Skin of body (tissue), 2 donors: ENCODE measurements around the gene PCCA. TPM values are rescaled to one million over a fixed set of nuclear protein-coding genes. Genes with fewer than 3 reads are reported as not detected.
"Not testable (repeated sequence)": the region's sequence is repeated elsewhere in the genome, so short reads cannot be mapped to it uniquely, and the experiment has no call there.

ENCODE experiments used
- DNase-seq: peaks from one replicate; lab custom pipeline; 2025; lab: John Stamatoyannopoulos, UW
- total RNA-seq: library from RNA; depleted of rRNA; stranded (reverse); fragments of >200 nt; gene quantifications from one replicate; pipeline ENCODE4 v1.2.3, GENCODE V29; 2014

Gene PCCA
- total RNA-seq, 1 donor from 2014 or later = 124 TPM

DNA sequence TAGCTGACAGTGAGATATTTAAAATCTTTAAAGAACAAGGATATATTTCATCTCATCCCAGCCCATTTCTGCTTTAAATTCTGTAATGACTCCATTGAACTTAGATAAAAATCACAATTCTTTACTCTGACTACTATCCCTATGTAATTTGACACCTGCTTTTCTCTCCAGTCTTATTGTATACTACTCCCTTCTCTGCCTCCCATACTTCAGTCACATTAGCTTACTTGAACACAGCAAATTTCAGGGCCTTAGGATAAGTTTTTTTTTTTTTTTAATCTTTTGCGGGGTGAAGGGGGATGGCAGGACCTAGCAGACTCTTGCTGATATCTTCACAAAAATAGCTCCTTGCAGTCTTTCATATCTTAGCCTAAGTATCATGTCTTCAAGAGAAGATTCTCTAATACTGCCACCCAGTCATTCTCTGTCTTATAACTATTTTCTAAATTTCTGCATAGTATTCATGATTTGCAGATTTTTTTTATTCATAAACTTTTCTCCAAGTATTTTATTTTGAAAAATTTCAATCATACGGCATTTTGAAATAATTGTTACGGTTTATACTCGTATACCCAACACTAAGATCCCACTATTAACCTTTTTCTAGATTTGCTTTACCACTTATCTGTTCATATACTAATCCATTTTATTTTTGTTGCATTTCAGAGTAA, 151.4 kb downstream of the PCCA start:
- DNase-seq = no peak

DNA sequence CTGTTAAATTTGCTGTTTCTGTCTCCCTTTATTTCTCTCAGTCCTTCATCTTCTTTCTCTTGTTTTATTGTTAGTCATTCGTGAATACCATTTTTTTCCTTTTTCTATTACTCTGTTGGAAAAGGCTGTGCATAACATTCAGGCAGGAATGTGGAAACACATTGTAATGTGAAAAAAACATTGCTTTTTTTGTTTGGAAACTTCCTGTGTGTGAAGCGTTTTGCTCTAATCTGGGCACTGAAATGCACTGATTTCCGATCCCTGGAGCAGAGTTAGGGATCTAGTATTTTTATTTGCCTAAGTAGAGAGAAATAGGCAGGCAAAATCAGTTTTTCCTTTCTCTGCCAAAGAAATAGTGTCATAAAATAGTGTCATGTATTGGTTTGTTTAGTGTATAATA, 155.5 kb downstream of the PCCA start:
- no peak for DNase-seq

DNA sequence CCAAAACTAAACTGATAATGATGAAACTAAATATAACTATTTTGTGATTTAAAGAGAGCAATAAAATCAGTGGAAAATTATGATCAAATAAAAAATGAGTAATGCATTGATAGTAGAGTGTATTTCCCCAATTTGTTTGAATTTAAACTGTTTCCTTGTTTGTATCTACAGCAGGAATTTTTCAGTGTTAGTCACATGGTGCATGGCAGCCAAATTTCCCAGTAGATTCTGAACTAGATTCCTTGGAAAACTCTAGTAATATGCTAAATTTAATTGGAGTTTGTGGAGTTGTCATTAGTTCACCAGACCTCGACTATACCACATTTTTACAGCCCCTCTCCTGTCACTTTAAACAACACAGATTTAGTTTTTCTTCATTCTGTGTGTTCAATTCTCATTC, 156.2 kb downstream of the PCCA start:
- no peak for DNase-seq

DNA sequence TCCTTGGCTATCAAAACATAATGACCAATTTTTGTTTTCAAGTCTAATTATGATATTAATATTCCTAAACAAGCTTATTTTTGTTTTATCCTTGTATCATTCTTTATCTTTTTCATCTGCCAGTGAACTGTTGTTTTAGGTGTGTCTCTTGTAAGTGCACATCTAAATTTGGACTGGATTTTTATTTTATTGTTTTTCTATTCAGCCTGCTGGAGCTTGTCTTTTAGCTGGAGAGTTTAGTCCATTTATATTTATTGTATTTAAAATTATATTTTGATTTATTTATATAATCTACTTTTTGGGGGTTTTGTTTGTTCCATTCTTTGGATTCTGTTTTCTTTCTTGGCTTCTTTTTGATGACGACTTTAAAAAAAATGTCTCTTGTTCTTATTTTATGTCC, 159.0 kb downstream of the PCCA start:
- no peak for DNase-seq

DNA sequence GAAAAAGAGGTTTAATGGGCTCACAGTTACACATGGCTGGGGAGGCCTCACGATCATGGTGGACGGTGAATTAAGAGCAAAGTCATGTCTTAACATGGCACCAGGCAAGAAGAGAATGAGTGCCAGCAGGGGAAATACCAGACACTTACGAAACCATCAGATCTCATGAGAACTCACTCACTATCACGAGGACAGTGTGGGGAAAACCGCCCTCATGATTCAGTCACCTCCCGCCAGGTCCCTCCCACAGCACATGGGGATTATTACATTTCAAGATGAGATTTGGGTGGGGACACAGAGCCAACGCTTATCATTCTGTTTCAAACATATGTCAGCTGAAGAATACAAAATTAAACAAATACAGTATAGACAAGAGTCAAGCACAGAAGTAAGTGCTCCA, 165.1 kb downstream of the PCCA start:
- DNase-seq = no peak

DNA sequence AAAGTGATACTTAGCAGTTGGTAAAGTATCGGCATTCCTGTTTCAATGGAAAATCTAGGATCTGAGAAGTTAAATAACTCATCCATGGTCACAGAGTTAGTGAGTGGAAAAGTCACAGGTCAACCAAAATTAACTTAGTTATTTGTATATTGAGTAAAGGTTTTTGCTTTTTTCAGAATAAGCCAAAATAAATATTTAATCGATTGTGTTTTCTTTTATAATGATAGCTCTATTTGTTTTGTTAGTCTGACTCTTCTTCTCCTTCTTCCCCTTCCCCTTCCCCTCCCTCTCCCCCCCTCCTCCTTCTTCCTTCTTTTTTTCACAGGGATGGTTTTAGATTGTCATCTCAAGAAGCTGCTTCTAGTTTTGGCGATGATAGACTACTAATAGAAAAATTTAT, 173.5 kb downstream of the PCCA start:
- no peak for DNase-seq

DNA sequence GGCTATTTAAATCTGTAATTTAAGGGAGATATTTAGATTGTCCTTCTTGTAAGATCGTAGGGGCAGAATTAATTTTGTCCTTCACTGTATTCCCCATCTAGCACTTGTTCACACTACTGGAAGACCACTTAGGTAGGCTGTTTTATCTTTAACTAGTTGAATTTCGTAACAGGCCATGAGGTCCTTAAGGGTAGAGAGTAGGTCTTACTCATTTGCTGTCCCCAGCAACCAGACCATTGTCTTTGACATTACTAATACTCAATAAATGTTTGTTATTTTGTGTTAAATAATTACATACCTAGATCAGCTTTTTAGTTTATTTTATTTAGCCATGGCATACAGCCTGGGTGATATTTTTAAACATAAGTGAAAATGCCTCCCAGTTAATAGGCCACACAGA, 177.1 kb downstream of the PCCA start:
- no peak for DNase-seq

DNA sequence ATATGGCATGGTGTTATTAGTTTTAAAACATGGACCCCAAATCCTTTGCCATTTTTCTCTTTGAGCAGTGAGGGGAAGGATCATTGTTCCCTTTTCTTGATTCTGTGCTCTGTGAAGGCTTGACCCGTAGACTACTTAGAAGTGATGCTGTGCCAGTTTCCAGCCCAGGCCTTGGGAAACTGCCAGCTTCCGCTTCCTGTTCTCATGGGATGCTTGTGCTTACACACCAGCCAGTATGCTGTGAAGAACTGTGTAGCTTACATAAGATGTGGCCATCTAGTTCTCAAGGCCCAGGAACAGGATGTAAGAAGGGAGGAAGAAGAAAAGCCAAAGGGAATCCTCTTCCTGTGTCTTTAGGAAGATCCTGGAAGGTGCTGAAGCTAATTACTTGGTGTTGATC, 180.9 kb downstream of the PCCA start:
- DNase-seq = peak; percentile 38

DNA sequence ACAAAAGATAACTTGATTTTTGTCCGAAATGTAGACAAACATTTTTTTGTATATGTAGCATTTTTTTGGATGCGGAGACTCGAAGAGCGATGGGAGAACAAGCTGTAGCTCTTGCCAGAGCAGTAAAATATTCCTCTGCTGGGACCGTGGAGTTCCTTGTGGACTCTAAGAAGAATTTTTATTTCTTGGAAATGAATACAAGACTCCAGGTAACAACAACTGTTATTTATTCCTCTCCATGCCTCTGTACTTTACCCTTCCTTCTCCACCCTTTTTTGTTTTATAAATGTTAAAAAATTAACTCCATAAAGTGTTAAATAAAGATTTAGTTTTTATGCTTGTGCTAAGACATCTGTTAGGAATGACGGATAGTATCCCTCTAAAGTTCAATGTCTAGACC, 184.2 kb downstream of the PCCA start:
- no peak for DNase-seq

DNA sequence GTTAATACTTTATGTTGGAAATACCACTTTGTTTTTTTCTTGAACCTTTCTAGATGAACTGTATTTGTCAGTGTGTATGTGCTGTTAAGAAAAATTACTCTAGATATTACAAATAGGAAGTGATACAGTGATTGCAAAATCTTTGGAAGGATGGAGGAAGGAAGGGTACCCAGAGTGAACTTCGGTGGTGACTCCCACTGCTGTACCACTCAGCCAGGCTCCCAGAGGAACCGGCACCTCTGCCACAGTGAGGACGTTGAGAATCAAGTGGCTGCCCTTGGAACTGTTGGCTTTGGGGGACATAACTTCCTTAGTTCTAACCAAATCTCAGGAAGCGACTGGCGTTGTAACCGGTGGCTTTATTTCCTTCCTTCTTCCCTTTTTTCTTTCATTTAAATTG, 184.7 kb downstream of the PCCA start:
- no peak for DNase-seq

DNA sequence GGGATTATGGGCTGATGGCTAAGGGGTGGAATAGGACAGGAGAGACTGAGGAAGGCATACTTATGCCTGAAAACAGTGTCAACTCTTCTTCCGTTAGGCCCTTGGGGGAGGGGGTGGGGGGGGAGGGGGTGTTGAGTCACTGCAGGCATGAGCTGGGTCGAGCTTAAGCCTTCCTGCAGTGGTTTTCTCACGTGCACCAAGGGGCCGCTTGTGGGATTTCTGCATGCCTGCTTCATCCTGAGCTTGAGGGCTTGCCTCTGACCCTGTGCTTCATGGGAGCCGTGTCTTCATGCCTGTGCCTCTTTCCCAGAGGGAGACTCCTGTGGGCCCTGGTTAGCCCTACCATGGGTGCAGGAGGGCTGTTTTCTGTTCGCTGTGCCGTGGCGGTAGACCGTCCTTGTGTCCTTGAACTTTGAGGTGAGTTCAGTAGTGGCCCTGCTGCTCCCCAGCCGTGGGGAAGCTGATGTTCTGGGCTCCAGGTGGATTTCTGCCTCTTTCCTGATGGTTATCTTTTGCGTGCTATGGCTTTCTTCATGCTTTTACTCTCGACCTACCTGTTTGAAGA, 186.1 kb downstream of the PCCA start:
- DNase-seq = no peak

DNA sequence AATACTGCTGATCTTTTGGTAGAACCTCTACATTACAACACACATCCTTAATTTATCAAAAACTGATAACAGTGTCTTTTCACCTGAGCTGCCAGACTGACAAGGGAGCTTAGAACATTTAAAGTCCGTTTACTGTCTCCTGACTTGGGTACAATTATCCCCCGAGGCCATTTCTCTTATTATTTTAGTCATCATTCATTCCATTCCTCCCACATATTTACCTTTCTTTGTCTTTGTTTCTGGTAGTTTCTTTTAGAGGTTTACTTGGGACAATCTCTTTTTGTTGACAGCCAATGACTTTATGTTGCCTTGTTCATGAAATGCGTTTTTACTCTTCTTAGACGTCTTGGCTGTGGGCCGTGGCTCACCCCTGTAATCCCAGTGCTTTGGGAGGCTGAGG, 186.9 kb downstream of the PCCA start:
- DNase-seq = no peak

DNA sequence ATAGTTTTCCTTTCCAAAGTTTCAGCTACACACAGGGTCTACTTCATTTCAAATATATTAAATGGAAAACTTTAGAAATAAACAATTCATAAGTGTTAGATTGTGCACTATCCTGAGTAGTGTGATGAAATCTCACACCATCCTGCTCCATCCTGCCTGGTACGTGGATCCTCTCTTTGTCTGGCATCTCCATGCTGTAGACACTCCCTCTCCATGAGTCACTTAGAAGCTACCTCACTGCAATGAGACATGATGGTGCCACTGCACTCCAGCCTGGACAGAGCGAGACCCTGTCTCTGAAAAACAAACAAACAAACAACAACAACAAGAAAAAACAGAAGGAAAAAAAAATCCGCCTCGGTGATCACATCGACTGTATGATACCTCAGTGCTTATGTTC, 191.8 kb downstream of the PCCA start:
- DNase-seq = no peak

DNA sequence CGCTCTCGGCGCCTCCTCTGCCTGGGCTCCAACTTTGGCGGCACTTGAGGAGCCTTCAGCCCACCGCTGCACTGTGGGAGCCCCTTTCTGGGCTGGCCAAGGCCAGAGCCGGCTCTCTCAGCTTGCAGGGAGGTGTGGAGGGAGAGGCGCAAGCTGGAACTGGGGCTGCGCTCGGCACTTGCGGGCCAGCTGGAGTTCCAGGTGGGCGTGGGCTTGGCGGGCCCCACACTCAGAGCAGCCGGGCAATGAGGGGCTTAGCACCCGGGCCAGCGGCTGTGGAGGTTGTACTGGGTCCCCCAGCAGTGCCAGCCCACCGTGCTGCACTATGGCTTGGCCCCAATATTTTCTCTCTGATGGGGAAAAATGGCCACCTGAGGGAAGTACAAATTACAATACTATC, 193.4 kb downstream of the PCCA start:
- DNase-seq = not testable (repeated sequence)

DNA sequence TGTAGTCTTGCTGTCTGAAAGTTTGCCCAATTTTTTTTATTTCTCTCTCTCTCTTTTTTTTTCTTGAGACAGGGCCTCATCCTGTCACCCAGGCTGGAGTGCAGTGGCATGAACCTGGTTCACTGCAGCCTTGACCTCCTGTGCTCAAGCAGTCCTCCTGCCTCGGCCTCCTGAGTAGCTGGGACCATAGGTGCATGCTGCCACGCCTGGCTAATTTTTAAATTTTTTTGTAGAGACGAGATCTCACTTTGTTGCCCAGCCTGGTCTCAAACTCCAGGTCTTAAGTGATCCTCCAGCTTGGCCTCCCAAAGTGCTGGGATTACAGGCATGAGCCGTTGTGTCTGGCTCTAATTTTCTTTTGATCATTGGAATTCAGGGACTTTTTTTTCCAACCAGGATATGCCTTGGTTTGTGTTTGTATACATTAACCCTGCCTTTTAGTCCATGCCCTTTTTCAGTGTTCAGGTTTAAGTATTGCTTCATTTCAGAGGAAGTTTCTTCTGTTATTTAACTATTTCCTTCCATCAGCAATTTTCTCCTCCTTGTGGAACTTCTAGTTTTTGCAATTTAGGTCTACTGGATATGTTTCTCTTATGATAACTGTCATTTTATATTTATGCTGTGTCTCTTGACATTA, 201.4 kb downstream of the PCCA start:
- no peak for DNase-seq

DNA sequence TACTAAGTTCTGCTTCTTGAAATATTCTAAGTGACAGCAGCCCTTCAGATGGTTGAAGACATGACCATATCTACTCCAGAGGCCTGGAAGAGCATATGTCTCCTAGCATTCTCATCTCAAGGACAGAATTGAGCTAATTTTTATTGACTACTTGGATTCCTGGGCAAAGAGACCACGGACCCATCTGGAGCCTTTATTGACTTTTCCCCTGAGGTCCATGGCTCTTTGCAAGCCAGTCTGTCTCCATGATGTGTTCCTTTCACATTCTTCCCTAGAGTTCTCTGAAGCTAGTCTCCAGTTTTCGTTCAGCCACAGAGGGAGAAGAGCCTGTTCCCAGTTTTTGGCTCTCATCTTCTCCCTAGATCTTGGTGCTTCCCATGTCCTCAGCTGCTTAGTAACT, 202.7 kb downstream of the PCCA start:
- no peak for DNase-seq

DNA sequence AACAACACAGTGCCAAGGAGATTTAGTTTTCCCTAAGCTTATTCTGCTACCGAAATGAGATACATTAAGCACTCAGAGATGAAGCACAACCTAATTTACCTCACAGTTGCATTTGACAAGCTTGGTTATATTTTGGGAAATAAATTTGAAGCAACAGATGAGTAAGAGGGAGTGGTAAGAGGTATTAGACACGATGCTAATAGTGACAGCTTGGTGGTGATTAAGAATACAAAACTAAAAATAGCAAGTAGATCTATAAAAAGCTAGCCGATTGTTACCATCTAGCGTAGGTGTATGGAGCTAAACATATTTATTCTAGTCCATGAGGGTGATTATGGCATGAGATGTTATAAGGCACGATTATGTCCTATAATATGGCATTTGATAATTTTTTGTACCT, 208.5 kb downstream of the PCCA start:
- no peak for DNase-seq

DNA sequence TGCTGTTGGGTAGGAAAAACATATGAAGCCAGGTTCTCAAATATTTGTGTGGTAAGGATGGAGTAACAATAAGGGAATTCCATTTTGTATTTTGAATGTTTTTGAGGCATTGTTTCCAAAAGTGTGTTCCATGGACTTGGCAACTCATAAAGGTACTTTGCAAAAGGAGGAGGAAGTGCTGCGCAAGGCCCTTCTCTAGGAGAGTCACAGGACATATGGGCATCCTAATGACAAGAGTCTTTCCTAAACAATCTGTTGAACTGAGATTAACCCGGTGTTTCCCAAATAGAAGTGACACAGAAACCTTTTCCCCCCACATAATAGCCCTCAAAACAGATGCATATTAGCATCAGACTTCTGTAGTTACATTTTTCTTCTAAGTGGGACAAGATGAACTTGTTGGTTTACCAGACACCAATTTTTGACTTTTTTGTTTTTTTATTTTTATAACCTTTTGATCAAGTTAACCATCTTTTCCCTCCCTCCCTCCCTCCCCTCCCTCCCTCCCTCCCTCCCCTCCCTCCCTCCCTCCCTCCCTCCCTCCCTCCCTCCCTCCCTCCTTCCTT, 209.3 kb downstream of the PCCA start:
- no peak for DNase-seq

DNA sequence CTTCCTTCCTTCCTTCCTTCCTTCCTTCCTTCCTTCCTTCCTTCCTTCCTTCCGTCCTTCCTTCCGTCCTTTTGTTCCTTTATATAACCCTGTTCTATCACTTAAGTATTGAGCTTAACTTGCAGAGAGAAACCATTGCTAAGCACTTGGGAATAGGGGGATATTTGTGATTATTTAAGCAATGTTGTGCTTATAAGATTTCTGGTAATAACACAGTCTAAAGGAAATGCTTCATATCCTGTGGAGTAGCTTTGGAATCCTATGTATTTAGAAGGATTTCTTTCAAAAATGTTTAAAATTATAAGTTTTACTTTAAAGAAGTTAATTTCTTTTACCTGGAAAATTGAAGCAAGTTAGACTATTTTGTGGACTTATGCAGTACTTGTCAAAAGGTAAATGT, 209.8 kb downstream of the PCCA start:
- DNase-seq = no peak

DNA sequence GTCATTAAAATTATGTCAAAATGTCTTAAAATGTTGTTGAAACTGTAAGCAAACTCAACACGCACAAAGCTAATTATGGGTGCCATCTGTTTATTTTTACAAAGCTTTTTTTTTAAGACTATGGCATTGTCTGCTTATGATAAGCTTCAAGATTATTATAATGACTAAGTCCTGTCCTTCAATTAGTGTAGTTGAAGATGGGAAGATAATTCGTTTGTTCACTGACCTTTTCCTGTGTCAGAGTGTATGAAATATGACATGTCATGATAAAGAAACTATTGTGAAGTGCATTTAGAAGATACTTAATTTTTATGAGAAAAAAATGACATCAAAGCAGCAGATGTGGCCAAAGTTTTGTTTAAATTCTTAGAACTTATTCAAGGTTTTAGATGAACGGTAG, 211.3 kb downstream of the PCCA start:
- DNase-seq = no peak

DNA sequence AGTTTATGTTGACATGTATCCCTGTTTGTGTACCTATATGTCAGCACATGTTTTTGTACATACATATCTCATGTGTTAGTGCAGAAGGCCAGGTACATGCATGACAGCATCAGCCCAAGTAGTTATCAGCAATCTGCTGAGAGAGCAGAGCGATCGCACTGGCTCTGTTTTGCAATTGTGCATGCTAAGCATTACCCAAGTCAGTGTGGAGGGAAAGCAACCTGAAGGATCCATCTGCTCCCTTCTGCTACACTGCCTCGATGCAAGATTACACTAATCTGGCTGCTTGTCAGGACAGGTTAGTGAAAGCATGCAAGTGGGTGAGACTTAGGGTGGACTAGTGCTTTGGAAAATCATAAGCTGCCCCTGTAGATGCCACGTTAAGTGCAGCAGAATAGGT, 211.8 kb downstream of the PCCA start:
- DNase-seq = no peak

DNA sequence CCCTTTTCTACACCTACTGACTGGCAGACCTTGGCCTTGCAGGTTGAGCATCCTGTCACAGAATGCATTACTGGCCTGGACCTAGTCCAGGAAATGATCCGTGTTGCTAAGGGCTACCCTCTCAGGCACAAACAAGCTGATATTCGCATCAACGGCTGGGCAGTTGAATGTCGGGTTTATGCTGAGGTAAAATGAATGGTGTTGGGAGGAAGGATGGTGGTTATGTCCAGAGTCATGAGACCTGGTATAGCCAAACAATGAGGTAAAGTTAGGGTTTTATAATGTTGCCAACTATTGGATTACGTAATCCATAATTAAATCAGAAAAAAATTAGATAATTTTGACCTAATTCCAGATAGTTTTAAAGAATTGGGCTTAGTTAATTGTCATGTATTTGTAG, 212.5 kb downstream of the PCCA start:
- DNase-seq = no peak

DNA sequence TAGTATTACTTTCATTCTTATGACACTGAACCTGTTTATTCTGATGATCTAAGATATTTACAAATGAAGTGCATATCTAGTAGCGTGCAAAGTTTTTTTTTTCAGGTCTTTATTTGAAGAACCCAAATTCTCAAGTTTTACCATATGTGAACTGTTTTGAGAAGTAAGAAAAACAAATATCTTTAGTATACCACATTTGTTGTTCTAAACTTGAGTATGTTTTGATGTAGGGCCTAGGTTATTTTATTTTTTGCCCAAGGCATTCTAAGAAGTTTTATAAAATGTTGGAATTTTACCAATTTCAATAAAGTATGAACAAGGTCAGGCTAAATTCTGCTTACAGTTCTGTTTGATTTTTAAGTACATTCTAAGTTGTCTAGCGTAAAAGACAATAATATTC, 213.5 kb downstream of the PCCA start:
- DNase-seq = no peak
